ENCODE data around the gene FMO2. TPM values are rescaled to one million over a fixed set of nuclear protein-coding genes. Genes with fewer than 3 reads are reported as not detected.

The FMO2 gene

DNA sequence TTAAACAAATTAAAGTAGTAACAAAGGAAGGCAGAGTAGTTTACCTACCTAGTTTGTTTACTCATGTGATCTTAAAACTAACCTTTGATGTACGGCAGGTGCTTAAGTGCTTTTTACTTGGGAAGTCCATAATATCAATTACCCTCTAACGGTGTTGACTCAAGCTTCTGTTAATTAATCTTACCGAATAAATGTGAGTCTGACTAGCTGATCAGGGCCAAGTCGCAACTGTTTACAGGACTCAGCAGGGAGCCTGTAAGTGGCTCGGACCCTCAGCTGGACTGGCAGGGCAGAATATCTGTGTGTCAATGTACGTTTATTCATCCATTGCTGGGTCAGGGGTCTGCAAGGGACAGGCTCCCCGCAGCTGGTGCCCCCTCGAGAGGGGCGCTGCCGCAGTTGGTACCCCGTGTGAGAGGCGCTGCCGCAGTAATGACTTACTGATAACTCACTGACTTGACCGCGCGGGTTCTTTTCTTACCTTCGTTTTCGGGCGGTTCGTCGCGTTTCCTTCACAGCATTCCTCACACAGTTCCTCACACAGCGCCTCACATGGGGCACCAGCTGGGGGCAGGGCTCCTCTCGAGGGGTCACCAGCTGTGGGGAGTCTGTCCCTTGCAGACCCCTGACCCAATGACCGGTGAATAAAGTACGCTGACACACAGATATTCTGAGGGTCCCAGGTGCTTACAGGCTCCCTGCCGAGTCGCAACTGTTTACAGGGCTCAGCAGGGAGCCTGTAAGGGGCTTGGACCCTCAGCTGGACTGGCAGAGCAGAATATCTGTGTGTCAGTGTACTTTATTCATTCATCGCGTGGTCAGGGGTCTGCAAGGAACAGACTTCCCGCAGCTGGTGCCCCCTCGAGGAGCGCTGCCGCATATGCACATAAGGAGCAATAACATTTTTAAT is 66.2 kb downstream of the FMO2 start:
- peak overlapping the region; percentile 71 for H3K4me3 ChIP-seq (ENCODE audit: low read length)
- H3K36me3 ChIP-seq (ENCODE audit: insufficient read depth, low read length) = no peaks in the 10 kb centered on the region
- peak overlapping the region; percentile 58 for H3K9ac ChIP-seq (ENCODE audit: low read depth, low read length)
- H3K4me1 ChIP-seq (ENCODE audit: control insufficient read depth, insufficient read depth, low read length) = no peaks in the 10 kb centered on the region
- no peaks in the 10 kb centered on the region for H3K9me3 ChIP-seq (replicated peaks; ENCODE audit: low read length)
- peak overlapping the region; percentile 89 for H3K4me2 ChIP-seq (ENCODE audit: low read length)
- H3K27me3 ChIP-seq (ENCODE audit: control insufficient read depth, insufficient read depth, low read length) = peaks cover 19% of the 10 kb centered on the region

DNA sequence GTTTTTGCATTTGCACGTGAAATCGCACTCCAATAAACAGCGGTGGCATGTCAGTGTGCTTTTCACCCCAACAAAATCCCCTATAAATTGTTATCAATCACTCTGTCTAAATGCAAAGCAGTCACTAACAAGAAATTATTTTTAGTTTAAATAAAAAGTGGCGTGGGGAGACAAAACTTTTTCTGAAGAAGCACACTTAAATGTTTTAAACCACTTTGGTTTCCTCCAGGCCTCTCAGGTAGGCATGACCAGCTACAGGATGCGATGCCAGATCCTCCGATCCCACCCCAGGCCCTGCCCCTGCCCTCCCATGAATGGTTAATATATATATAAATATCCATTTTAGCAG is 66.8 kb downstream of the FMO2 start:
- Histone ChIP-seq H3K4me2 (ENCODE audit: low read length) (peak overlapping the region; percentile 89), H3K4me1 (ENCODE audit: control insufficient read depth, insufficient read depth, low read length) (no peaks in the 10 kb centered on the region), H3K36me3 (ENCODE audit: insufficient read depth, low read length) (no peaks in the 10 kb centered on the region), H3K4me3 (ENCODE audit: low read length) (no peak overlapping the region), H3K9ac (ENCODE audit: low read depth, low read length) (no peak overlapping the region), H3K9me3 (replicated peaks; ENCODE audit: low read length) (no peaks in the 10 kb centered on the region), H3K27me3 (ENCODE audit: control insufficient read depth, insufficient read depth, low read length) (peaks cover 20% of the 10 kb centered on the region)

DNA sequence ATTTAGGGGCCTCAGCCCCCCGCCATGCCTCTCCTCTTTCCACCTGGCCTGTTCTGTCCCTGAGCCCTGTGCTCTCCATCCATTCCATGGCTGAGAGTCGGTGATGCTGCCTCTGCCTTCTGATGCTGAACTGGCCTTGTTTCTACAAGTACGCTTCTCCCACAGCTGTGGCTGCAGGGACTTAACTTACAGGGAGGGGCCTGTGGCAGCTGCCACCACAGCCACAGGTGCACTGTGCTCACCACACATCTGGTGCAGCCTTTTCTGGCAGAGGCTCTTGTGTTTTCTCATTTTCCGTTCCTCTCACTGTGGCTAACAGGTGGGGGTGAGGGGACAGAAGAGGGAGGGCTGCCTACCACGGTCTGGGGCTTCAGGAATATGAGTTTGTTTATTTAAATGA is 67.4 kb downstream of the FMO2 start:
- H3K9ac ChIP-seq (ENCODE audit: low read depth, low read length) = no peak overlapping the region
- no peaks in the 10 kb centered on the region for H3K9me3 ChIP-seq (replicated peaks; ENCODE audit: low read length)
- no peak overlapping the region for H3K4me2 ChIP-seq (ENCODE audit: low read length)
- H3K27me3 ChIP-seq (ENCODE audit: control insufficient read depth, insufficient read depth, low read length) = peaks cover 19% of the 10 kb centered on the region
- H3K4me1 ChIP-seq (ENCODE audit: control insufficient read depth, insufficient read depth, low read length) = no peaks in the 10 kb centered on the region
- H3K36me3 ChIP-seq (ENCODE audit: insufficient read depth, low read length) = no peaks in the 10 kb centered on the region
- H3K4me3 ChIP-seq (ENCODE audit: low read length) = no peak overlapping the region

DNA sequence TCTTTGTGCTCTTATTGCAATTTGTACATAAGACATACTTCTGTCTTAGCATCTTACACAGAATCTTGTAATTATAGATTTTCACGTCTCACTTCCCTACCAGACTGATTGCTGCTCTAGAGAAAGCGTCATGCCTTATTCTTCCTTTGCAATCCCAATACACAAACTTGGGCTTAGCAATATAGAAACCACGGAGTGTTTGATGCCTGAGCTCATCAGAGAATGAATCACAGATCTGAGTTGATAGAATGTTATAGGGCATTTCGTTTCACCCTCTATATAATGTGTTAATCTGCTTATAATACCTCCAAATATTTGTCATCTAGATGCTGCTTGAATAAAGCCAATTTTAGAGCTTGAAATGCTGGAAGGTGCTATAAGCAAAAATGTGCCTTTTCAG is 69.8 kb downstream of the FMO2 start:
- Histone ChIP-seq H3K4me1 (ENCODE audit: control insufficient read depth, insufficient read depth, low read length) (no peaks in the 10 kb centered on the region), H3K9ac (ENCODE audit: low read depth, low read length) (no peak overlapping the region), H3K36me3 (ENCODE audit: insufficient read depth, low read length) (no peaks in the 10 kb centered on the region), H3K27me3 (ENCODE audit: control insufficient read depth, insufficient read depth, low read length) (peaks cover 16% of the 10 kb centered on the region), H3K4me2 (ENCODE audit: low read length) (no peak overlapping the region), H3K9me3 (replicated peaks; ENCODE audit: low read length) (no peaks in the 10 kb centered on the region), H3K4me3 (ENCODE audit: low read length) (no peak overlapping the region)

DNA sequence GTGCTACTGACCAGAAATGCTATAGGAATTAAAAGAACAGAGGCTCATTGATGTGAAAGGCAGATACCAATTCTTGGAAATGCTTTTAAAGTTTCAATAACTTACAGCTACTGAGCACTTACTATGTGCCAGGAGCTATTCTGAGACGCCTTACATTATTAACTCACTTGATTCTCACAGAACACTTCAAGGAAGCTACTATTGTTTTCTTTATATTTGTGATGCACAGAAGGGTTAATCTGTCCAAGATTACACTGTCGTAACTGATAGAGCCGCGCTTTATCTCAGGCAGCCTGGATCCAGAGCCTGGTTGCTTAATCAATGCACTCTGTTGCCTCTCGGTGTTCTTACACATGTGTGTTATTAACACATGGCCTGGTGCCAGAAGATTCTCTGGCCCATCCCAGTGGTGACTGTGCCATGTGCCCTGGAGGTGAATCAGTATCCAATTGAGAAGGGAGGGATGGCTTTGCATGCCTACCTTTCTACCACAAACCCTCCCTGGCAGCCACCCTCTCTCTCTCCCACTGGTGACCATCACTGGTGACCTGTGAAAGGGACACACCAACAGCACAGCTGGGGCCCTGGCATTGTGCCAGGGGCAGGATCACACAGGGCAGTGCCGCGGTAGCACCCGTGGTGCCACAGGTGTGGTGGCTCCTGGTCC is 72.0 kb downstream of the FMO2 start:
- Histone ChIP-seq H3K4me3 (ENCODE audit: low read length) (no peak overlapping the region), H3K4me2 (ENCODE audit: low read length) (no peak overlapping the region), H3K9ac (ENCODE audit: low read depth, low read length) (no peak overlapping the region), H3K36me3 (ENCODE audit: insufficient read depth, low read length) (no peaks in the 10 kb centered on the region), H3K27me3 (ENCODE audit: control insufficient read depth, insufficient read depth, low read length) (peaks cover 12% of the 10 kb centered on the region), H3K4me1 (ENCODE audit: control insufficient read depth, insufficient read depth, low read length) (no peaks in the 10 kb centered on the region), H3K9me3 (replicated peaks; ENCODE audit: low read length) (no peaks in the 10 kb centered on the region)

DNA sequence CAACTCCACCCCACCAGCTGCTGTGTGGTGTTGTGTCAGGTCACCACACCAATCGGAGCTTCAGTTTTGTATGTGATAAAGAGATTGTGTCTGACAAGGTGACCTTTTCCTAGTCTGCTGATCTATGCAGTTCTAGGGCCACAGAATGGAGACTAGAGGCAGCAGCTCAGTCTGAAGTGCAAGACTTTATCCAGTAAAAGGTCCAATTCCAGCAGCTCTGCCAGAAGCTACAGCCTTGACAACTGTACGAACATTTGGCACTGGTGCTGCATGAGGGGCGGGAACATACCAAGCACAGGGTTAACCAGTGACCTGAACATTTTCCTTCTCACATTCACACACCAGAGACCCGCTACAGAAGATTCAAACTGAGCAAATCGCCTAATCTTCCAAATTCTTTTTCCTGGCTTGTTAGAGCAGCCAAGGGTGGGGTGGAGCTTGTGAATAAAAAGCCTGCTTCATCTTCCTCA is 72.5 kb downstream of the FMO2 start:
- H3K9ac ChIP-seq (ENCODE audit: low read depth, low read length) = no peak overlapping the region
- H3K4me2 ChIP-seq (ENCODE audit: low read length) = no peak overlapping the region
- H3K4me3 ChIP-seq (ENCODE audit: low read length) = no peak overlapping the region

DNA sequence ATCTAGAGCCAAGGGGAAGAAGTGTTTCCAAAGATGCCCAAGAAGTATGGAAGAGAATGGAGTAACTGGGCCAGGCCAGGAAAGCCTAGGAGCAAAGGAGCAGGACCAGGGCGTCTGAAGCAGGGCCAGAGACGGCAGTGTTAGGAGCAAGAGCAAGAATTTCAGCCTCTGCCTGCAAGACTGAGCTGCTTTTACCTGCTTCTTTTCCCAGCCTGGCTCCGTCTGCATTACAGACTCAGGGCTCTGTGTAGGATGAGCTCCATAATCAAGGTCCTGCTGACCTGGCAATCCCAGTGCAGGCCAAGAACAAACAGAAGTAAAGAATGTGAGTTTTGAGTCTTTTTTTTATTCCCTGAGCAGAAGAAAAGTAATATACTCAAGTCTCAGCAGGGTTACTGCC is 73.3 kb downstream of the FMO2 start:
- H3K4me2 ChIP-seq (ENCODE audit: low read length) = no peak overlapping the region
- no peak overlapping the region for H3K9ac ChIP-seq (ENCODE audit: low read depth, low read length)
- no peaks in the 10 kb centered on the region for H3K9me3 ChIP-seq (replicated peaks; ENCODE audit: low read length)
- no peak overlapping the region for H3K4me3 ChIP-seq (ENCODE audit: low read length)
- peaks cover 9% of the 10 kb centered on the region for H3K27me3 ChIP-seq (ENCODE audit: control insufficient read depth, insufficient read depth, low read length)
- H3K4me1 ChIP-seq (ENCODE audit: control insufficient read depth, insufficient read depth, low read length) = no peaks in the 10 kb centered on the region
- no peaks in the 10 kb centered on the region for H3K36me3 ChIP-seq (ENCODE audit: insufficient read depth, low read length)

More for the DNA sequence above, 72.5 kb downstream of the FMO2 start:
- Histone ChIP-seq H3K27me3 (ENCODE audit: control insufficient read depth, insufficient read depth, low read length) (peaks cover 9% of the 10 kb centered on the region), H3K4me1 (ENCODE audit: control insufficient read depth, insufficient read depth, low read length) (no peaks in the 10 kb centered on the region), H3K9me3 (replicated peaks; ENCODE audit: low read length) (no peaks in the 10 kb centered on the region), H3K36me3 (ENCODE audit: insufficient read depth, low read length) (no peaks in the 10 kb centered on the region)

DNA sequence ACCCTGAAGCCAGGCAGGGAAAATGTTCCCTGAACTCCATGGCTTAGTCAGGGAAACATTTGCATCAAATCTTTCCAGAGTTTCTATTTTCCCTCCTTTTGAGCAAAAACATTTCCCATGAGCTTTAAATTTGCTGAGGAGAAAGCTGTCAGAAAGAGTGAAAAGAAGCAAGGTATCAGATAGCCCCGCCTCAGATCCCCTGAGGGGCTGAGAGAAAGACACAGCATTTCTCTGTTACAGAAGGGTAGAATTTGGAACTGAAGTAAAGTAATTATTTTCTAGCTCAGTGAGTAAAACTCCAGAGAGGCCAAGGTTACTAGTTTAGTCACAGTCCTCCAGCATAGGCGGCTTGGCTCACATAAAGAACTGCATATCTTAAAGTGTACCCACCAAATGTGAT is 73.8 kb downstream of the FMO2 start:
- H3K4me1 ChIP-seq (ENCODE audit: control insufficient read depth, insufficient read depth, low read length) = no peaks in the 10 kb centered on the region
- no peak overlapping the region for H3K4me2 ChIP-seq (ENCODE audit: low read length)
- H3K9ac ChIP-seq (ENCODE audit: low read depth, low read length) = no peak overlapping the region
- H3K4me3 ChIP-seq (ENCODE audit: low read length) = no peak overlapping the region
- H3K9me3 ChIP-seq (replicated peaks; ENCODE audit: low read length) = no peaks in the 10 kb centered on the region
- H3K27me3 ChIP-seq (ENCODE audit: control insufficient read depth, insufficient read depth, low read length) = peaks cover 9% of the 10 kb centered on the region
- H3K36me3 ChIP-seq (ENCODE audit: insufficient read depth, low read length) = no peaks in the 10 kb centered on the region

Small RNAs within 50 kb of the gene (small RNA-seq; reads per million reads assigned to genes)
- not detected for gene RF00019

Data from skeletal muscle satellite cell (primary cell).